ENCODE results near the gene TNFSF8. TPM values are rescaled to one million over a fixed set of nuclear protein-coding genes. Genes with fewer than 3 reads are reported as not detected.

Gene TNFSF8
- total and polyA plus RNA-seq, 2 donors (not counting 3 experiments of a cell fraction or from before 2014, with no cell fraction given) = not detected

DNA sequence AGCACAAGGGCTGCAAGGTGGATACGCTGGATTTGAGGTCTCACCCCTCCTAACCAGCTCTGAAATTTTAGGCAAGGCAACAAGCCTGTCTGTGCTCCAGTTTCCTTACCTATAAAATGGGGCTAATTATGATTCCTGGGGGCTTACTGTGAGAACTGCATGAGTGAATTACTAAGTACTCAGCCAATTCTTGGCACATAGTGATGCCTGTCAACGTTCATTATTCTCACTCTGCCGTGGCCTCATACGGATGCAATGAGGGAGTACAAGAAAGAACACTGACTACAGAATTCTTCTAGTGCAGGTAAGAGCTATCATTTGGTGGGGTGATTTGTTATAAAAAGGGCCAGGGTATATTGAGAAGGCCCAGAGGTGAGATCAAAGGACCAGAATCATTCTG is 16.7 kb downstream of the TNFSF8 start:
- no peaks in the 10 kb centered on the region for H3K9me3 ChIP-seq (replicated peaks; ENCODE audit: control insufficient read depth, insufficient read depth, low read length)
- dilution Hi-C loops (cut with MboI; ENCODE audit: extremely low pct_ligation_motif_present, low sequenced_read_pairs) (no loop called here), intact Hi-C loops (cut with micrococcal nuclease) (no loop called here)
- POLR2A ChIA-PET = no interaction called here
- no peak overlapping the region for H3K27ac ChIP-seq (ENCODE audit: insufficient read depth, low read depth, low read length)
- H2AFZ ChIP-seq (ENCODE audit: low read depth, low read length) = no peak overlapping the region
- H3K4me1 ChIP-seq (ENCODE audit: control insufficient read depth, extremely low read depth, insufficient read depth, low read length) = no peaks in the 10 kb centered on the region
- DNase-seq (ENCODE audit: low read depth, low spot score) = no peak
- H3K4me3 ChIP-seq (replicated peaks in 1 of 3; ENCODE audit: insufficient read depth in 1 of 3, low read depth in 1 of 3, low read length in 3 of 3) = no peak overlapping the region
- H3K36me3 ChIP-seq (ENCODE audit: control insufficient read depth in 2 of 2, extremely low read depth in 1 of 2, insufficient read depth in 2 of 2, low read length in 2 of 2) = no peaks in the 10 kb centered on the region
- no peak for TF ChIP-seq POLR2AphosphoS5 (IDR thresholded peaks at IDR 0.05; ENCODE audit: insufficient read depth, low read depth, low read length)
- no peak for TF ChIP-seq FOS (IDR thresholded peaks at IDR 0.05; ENCODE audit: borderline replicate concordance, insufficient read depth, low read length)
- TF ChIP-seq JUN (IDR thresholded peaks at IDR 0.05; ENCODE audit: borderline replicate concordance, insufficient read depth, insufficient read length, low read depth) = no peak
- no peak for TF ChIP-seq POLR2A (IDR thresholded peaks at IDR 0.05; ENCODE audit: low read depth, low read length)
- TF ChIP-seq, protein P1, sequence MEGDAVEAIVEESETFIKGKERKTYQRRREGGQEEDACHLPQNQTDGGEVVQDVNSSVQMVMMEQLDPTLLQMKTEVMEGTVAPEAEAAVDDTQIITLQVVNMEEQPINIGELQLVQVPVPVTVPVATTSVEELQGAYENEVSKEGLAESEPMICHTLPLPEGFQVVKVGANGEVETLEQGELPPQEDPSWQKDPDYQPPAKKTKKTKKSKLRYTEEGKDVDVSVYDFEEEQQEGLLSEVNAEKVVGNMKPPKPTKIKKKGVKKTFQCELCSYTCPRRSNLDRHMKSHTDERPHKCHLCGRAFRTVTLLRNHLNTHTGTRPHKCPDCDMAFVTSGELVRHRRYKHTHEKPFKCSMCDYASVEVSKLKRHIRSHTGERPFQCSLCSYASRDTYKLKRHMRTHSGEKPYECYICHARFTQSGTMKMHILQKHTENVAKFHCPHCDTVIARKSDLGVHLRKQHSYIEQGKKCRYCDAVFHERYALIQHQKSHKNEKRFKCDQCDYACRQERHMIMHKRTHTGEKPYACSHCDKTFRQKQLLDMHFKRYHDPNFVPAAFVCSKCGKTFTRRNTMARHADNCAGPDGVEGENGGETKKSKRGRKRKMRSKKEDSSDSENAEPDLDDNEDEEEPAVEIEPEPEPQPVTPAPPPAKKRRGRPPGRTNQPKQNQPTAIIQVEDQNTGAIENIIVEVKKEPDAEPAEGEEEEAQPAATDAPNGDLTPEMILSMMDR (IDR thresholded peaks at IDR 0.05; ENCODE audit: extremely low read depth in 1 of 2, insufficient read depth in 1 of 2, low read depth in 1 of 2, low read length in 2 of 2) = no peak
- TF ChIP-seq GATA2 (IDR thresholded peaks at IDR 0.05; ENCODE audit: insufficient read depth, insufficient read length, low read depth, low read length) = no peak
- TF ChIP-seq, protein P2, sequence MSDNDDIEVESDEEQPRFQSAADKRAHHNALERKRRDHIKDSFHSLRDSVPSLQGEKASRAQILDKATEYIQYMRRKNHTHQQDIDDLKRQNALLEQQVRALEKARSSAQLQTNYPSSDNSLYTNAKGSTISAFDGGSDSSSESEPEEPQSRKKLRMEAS (IDR thresholded peaks at IDR 0.05; ENCODE audit: insufficient read depth, insufficient read length) = no peak
- TF ChIP-seq EZH2 (IDR thresholded peaks at IDR 0.05; ENCODE audit: borderline replicate concordance, low read depth, low read length, severe bottlenecking) = no peak
- CTCF ChIA-PET = interaction anchor here (0.7 to 2.4 kb wide), 13 partner anchors 12 to 508 kb away, joined by 3 to 21 read pairs (median 4); partner anchors contain the start of gene TEX48
- H4K20me1 ChIP-seq (replicated peaks; ENCODE audit: control insufficient read depth, extremely low read depth, insufficient read depth, low read length) = no peaks in the 10 kb centered on the region
- H3K27me3 ChIP-seq (ENCODE audit: control insufficient read depth in 2 of 2, insufficient read depth in 2 of 2, low read length in 2 of 2) = peaks cover 3 to 11% of the 10 kb centered on the region in 2 experiments
- H3K4me2 ChIP-seq (ENCODE audit: insufficient read depth, low read length) = no peak overlapping the region
- H3K79me2 ChIP-seq (ENCODE audit: control insufficient read depth, insufficient read depth, low read length) = no peaks in the 10 kb centered on the region
- no peak overlapping the region for H3K9ac ChIP-seq (replicated peaks; ENCODE audit: extremely low read depth, insufficient read depth, low read length)
- H3K9me1 ChIP-seq (replicated peaks; ENCODE audit: control insufficient read depth, extremely low read depth, insufficient read depth, low read length) = no peaks in the 10 kb centered on the region
- FAIRE-seq = no peak
- BruUV-seq (replicated peaks) = no TSS peak
